PFSK-1 (cell line): Measurements from ENCODE around the gene PDLIM1.

ENCODE experiments used
- FOXP2 ChIP-seq: optimal IDR thresholded peaks from 2 replicates; pipeline ENCODE3; 2011; ENCODE audit warnings: borderline replicate concordance, control low read depth, inconsistent platforms; ENCODE audit not compliant: insufficient read depth; ENCODE audit errors: extremely low read length, extremely low read depth
- POLR2AphosphoS5 ChIP-seq: IDR thresholded peaks from 2 replicates; pipeline ENCODE4 v1.6.1; 2012; ENCODE audit warnings: low read depth, mild to moderate bottlenecking, control low read depth, low read length, moderate library complexity
- SIN3A ChIP-seq: IDR thresholded peaks from 2 replicates; pipeline ENCODE4 v1.6.1; 2012; ENCODE audit warnings: mild to moderate bottlenecking, low read length, moderate library complexity, borderline replicate concordance; ENCODE audit not compliant: insufficient read depth
- TAF1 ChIP-seq: IDR thresholded peaks from 2 replicates; pipeline ENCODE4 v1.6.1; 2012; ENCODE audit warnings: low read length, control low read depth, borderline replicate concordance; ENCODE audit not compliant: insufficient read depth
- TF ChIP-seq, protein P1 (sequence below), 2 experiments: IDR thresholded peaks; 2 replicates each; pipeline versions ENCODE4 v1.6.1 to v1.8.0; 2011 to 2012; ENCODE audit warnings: low read depth in 2 of 2, low read length in 2 of 2, control low read depth in 1 of 2, inconsistent platforms in 1 of 2, mild to moderate bottlenecking in 1 of 2, moderate library complexity in 1 of 2; ENCODE audit not compliant: insufficient read depth in 1 of 2

PDLIM1 gene

DNA sequence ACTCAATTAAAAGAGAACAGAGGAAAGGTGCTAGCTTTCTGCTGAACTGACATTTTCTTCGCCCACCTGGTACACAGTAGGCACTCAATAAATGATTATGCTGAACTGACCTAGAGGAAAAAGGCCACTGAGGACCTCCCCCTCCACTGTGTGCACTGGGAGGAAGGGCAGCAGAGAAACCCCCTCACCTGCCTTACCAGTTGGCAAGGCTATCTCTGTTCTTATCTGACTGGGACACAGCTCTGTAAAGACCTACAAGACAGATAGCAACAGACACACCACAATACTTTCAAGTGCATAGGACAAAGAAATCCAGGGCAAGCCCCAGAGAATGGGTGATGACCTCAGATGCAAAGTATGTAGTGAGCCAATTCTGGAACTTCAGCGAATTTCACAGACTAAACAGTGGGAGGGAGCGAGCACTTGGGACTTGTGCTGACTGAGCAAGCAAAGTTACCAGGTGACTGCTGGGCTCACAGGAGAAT is 30.4 kb downstream of the PDLIM1 start:
- TF ChIP-seq, protein P1, sequence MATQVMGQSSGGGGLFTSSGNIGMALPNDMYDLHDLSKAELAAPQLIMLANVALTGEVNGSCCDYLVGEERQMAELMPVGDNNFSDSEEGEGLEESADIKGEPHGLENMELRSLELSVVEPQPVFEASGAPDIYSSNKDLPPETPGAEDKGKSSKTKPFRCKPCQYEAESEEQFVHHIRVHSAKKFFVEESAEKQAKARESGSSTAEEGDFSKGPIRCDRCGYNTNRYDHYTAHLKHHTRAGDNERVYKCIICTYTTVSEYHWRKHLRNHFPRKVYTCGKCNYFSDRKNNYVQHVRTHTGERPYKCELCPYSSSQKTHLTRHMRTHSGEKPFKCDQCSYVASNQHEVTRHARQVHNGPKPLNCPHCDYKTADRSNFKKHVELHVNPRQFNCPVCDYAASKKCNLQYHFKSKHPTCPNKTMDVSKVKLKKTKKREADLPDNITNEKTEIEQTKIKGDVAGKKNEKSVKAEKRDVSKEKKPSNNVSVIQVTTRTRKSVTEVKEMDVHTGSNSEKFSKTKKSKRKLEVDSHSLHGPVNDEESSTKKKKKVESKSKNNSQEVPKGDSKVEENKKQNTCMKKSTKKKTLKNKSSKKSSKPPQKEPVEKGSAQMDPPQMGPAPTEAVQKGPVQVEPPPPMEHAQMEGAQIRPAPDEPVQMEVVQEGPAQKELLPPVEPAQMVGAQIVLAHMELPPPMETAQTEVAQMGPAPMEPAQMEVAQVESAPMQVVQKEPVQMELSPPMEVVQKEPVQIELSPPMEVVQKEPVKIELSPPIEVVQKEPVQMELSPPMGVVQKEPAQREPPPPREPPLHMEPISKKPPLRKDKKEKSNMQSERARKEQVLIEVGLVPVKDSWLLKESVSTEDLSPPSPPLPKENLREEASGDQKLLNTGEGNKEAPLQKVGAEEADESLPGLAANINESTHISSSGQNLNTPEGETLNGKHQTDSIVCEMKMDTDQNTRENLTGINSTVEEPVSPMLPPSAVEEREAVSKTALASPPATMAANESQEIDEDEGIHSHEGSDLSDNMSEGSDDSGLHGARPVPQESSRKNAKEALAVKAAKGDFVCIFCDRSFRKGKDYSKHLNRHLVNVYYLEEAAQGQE (IDR thresholded peaks at IDR 0.05; ENCODE audit: insufficient read depth in 1 of 2, low read depth in 2 of 2, low read length in 2 of 2), result no peak
- TF ChIP-seq POLR2AphosphoS5, result no peak
- TF ChIP-seq SIN3A, result no peak
- TF ChIP-seq FOXP2, result no peak
- TF ChIP-seq TAF1, result no peak

- TF ChIP-seq, protein P1 (IDR thresholded peaks at IDR 0.05; ENCODE audit: insufficient read depth in 1 of 2, low read depth in 2 of 2, low read length in 2 of 2), result no peak
Observed at GRCh38 chr10:95257849-95258248, 33.0 kb downstream of the PDLIM1 start.

GRCh38 chr10:95256268-95256667 is 34.5 kb downstream of the PDLIM1 start:
- TF ChIP-seq SIN3A (no peak), POLR2AphosphoS5 (no peak), TAF1 (no peak), FOXP2 (no peak)
- TF ChIP-seq, protein P1 (IDR thresholded peaks at IDR 0.05; ENCODE audit: insufficient read depth in 1 of 2, low read depth in 2 of 2, low read length in 2 of 2), result no peak

DNA sequence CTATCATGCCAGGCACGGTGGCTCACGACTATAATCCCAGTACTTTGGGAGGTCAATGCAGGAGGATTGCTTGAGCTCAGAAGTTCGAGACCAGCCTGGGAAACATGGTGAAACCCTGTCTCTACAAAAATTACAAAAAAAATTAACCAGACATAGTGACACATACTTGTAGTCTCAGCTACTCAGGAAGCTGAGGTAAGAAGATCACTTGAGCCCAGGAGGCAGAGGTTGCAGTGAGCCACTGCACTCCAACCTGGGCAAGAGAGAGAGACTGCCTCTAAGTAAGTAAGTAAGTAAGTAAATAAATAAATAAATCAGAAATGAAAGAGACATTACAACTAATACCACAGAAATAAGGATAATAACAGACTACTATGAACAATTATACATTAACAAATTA is 36.2 kb downstream of the PDLIM1 start:
- TF ChIP-seq SIN3A (no peak), FOXP2 (no peak), POLR2AphosphoS5 (no peak), TAF1 (no peak)
- TF ChIP-seq, protein P1 (IDR thresholded peaks at IDR 0.05; ENCODE audit: insufficient read depth in 1 of 2, low read depth in 2 of 2, low read length in 2 of 2), result no peak

GRCh38 chr10:95253686-95254085 is 37.1 kb downstream of the PDLIM1 start:
- no peak for TF ChIP-seq FOXP2
- no peak for TF ChIP-seq TAF1
- TF ChIP-seq, protein P1 (IDR thresholded peaks at IDR 0.05; ENCODE audit: insufficient read depth in 1 of 2, low read depth in 2 of 2, low read length in 2 of 2), result no peak
- no peak for TF ChIP-seq SIN3A
- TF ChIP-seq POLR2AphosphoS5, result no peak
